GM12878 (cell line): ENCODE measurements around the gene CDK17. TPM values are rescaled to one million over a fixed set of nuclear protein-coding genes. Genes with fewer than 3 reads are reported as not detected.

Experiments
- ATAC-seq: fragments of 200-7000 bp; cut with Tn5 transposase; 3 replicates; pipeline ENCODE4 v1.9.1; 2020; ENCODE audit warnings: mild to moderate bottlenecking, moderate library complexity
- BruUV-seq: library from RNA; stranded (reverse); fragments of 400-500 nt; replicated peaks from 2 replicates; lab custom pipeline; 2021; lab: Mats Ljungman, UMichigan
- CTCF ChIA-PET: fragments of 300-600 bp; sonication (Branson Sonifier 250); formaldehyde crosslinking; extraction: SDS; loops from one replicate; lab custom pipeline; 2021; ENCODE audit warnings: inconsistent platforms; lab: Yijun Ruan, JAX
- POLR2A ChIA-PET: fragments of 350-600 bp; formaldehyde crosslinking; extraction: SDS; loops from one replicate; lab custom pipeline; 2021; ENCODE audit warnings: inconsistent platforms; lab: Charles Lee
- RAD21 ChIA-PET: fragments of 300-600 bp; sonication (Branson Sonifier 250); formaldehyde crosslinking; loops from one replicate; lab custom pipeline; 2023; ENCODE audit warnings: antibody characterized with exemption; ENCODE audit not compliant: unreplicated experiment; lab: Charles Lee
- SMC1A ChIA-PET: fragments of 300-600 bp; sonication (Branson Sonifier 250); formaldehyde crosslinking; loops from one replicate; lab custom pipeline; 2023; ENCODE audit not compliant: unreplicated experiment, uncharacterized antibody; lab: Charles Lee
- DNase-seq: peaks from one replicate; pipeline ENCODE4 v3.0.0-alpha.2; 2011; ENCODE audit warnings: low read depth, low spot score
- FAIRE-seq: peaks from 3 replicates; lab custom pipeline; 2011; peaks lifted over from hg19 to GRCh38; lab: Jason Lieb, UNC
- H2AFZ ChIP-seq: 2 replicates; pipeline ENCODE4 v1.6.0; 2011; ENCODE audit warnings: low read depth, low read length, control low read depth; ENCODE audit not compliant: control insufficient read depth
- H3K27ac ChIP-seq: 2 replicates; pipeline ENCODE4 v1.5.1; 2011; ENCODE audit warnings: control low read depth; ENCODE audit not compliant: control insufficient read depth, insufficient read depth
- H3K27me3 ChIP-seq, 2 experiments: replicated peaks in 1 of 2; 2 replicates each; pipeline versions ENCODE4 v1.6.0 to v1.6.1; 2011; ENCODE audit warnings: low read length in 1 of 2; ENCODE audit not compliant: control insufficient read depth in 2 of 2, insufficient read depth in 2 of 2
- H3K36me3 ChIP-seq, 2 experiments: 2 replicates each; pipeline ENCODE4 v1.5.1; 2011; ENCODE audit warnings: low read length in 1 of 2; ENCODE audit not compliant: control insufficient read depth in 2 of 2, insufficient read depth in 2 of 2
- H3K4me1 ChIP-seq: 2 replicates; pipeline ENCODE4 v1.6.1; 2011; ENCODE audit warnings: mild to moderate bottlenecking, low read length, moderate library complexity, mixed read lengths; ENCODE audit not compliant: control insufficient read depth, insufficient read depth
- H3K4me2 ChIP-seq: 2 replicates; pipeline ENCODE4 v1.6.0; 2011; ENCODE audit warnings: control low read depth; ENCODE audit not compliant: control insufficient read depth, insufficient read depth
- H3K4me3 ChIP-seq: fragments of 200-600 bp; sonication (generic); 2 replicates; pipeline ENCODE4 v1.5.1; 2016
- H3K79me2 ChIP-seq: 2 replicates; pipeline ENCODE4 v1.6.0; 2011; ENCODE audit warnings: low read length; ENCODE audit not compliant: control insufficient read depth, insufficient read depth
- H3K9ac ChIP-seq: 2 replicates; pipeline ENCODE4 v1.8.0; 2011; ENCODE audit warnings: low read length, control low read depth, mixed read lengths; ENCODE audit not compliant: control insufficient read depth, insufficient read depth
- H3K9me3 ChIP-seq: replicated peaks from 3 replicates; pipeline ENCODE4 v1.5.1; 2011; ENCODE audit warnings: mild to moderate bottlenecking, low read length; ENCODE audit not compliant: control insufficient read depth, insufficient read depth
- H4K20me1 ChIP-seq: 2 replicates; pipeline ENCODE4 v1.6.0; 2011; ENCODE audit not compliant: control insufficient read depth, insufficient read depth
- E2F8 ChIP-seq: fragments of 450-650 bp; IDR thresholded peaks from 2 replicates; pipeline ENCODE4 v1.6.1; 2018; ENCODE audit warnings: mild to moderate bottlenecking, low read depth, moderate library complexity; ENCODE audit not compliant: partially characterized antibody
- GABPA ChIP-seq: IDR thresholded peaks from 2 replicates; pipeline ENCODE4 v1.6.1; 2014; ENCODE audit warnings: antibody characterized with exemption, low read depth, mild to moderate bottlenecking, inconsistent platforms
- IRF4 ChIP-seq: IDR thresholded peaks from 2 replicates; pipeline ENCODE4 v1.6.1; 2011; ENCODE audit warnings: low read depth, low read length
- SRF ChIP-seq, 2 experiments: IDR thresholded peaks; 2 replicates each; pipeline ENCODE4 v1.6.1; 2011; ENCODE audit warnings: low read depth in 2 of 2, low read length in 2 of 2, mild to moderate bottlenecking in 1 of 2, moderate library complexity in 1 of 2
- ZBTB4 ChIP-seq: fragments of 450-650 bp; formaldehyde crosslinking; IDR thresholded peaks from 2 replicates; pipeline ENCODE4 v1.4.0; 2022; ENCODE audit warnings: mild to moderate bottlenecking, moderate library complexity
- WGBS: methylation state at CpG from one replicate; pipeline ENCODE4 v1.1.6; 2016; ENCODE audit warnings: low lambda C conversion rate; ENCODE audit not compliant: insufficient replicate concordance, insufficient coverage; ENCODE audit errors: missing lambda C conversion rate; 5-methylcytosine and 5-hydroxymethylcytosine counted together
- in situ Hi-C: fragments of 300-500 bp; cut with MboI; formaldehyde crosslinking; loops from 9 replicates; pipeline ENCODE4 v1.14.3; 2018; ENCODE audit warnings: mixed read lengths
- intact Hi-C: fragments of 100-400 bp; cut with micrococcal nuclease; formaldehyde crosslinking; loops from one replicate; pipeline ENCODE4 v1.14.2; 2022; ENCODE audit not compliant: unreplicated experiment
- polyA plus RNA-seq, 11 experiments: library from polyadenylated mRNA; depleted of rRNA in 4 of 11; unstranded in 6 of 11; stranded (reverse) in 5 of 11; fragments of >200 nt; fragmentation: Nextera tagmentation in 4 of 11; fragmentation: Illumina TruSeq in 1 of 11; extraction: Ambion mirVana in 4 of 11; extraction: Trizol in 1 of 11; gene quantifications; 1 replicate in 1 of 11; 2 replicates in 10 of 11; pipeline versions ENCODE4 v1.2.1 to v1.2.3, GENCODE V29; 2011 to 2016; ENCODE audit warnings: inconsistent platforms in 2 of 11, missing spikeins in 2 of 11, low read depth in 1 of 11
- total RNA-seq, 4 experiments: library from RNA; depleted of rRNA in 3 of 4; stranded (reverse); fragments of >200 nt in 3 of 4; fragmentation: Illumina TruSeq in 1 of 4; extraction: Trizol in 1 of 4; gene quantifications; 2 replicates each; pipeline versions ENCODE4 v1.2.1 to v1.2.3, GENCODE V29; 2013 to 2021

Gene CDK17
- total and polyA plus RNA-seq, 10 of the 15 experiments (the other 5 are each of a cell fraction or from before 2014, with no cell fraction given) = 5.6 to 45.6 (median 18.3) TPM

- H3K4me2 ChIP-seq = no peak overlapping the region
- H3K9me3 ChIP-seq = no peaks in the 10 kb centered on the region
- H3K9ac ChIP-seq = no peak overlapping the region
- in situ Hi-C loops (no loop called here), intact Hi-C loops (no loop called here)
- no peaks in the 10 kb centered on the region for H3K79me2 ChIP-seq
- no peak for TF ChIP-seq IRF4
- no peak for TF ChIP-seq E2F8
- no peak for TF ChIP-seq ZBTB4
- TF ChIP-seq GABPA = no peak
- no peak for TF ChIP-seq SRF (IDR thresholded peaks at IDR 0.05; ENCODE audit: low read depth in 2 of 2, low read length in 2 of 2)
- RAD21 ChIA-PET = no interaction called here
- no peak overlapping the region for H2AFZ ChIP-seq
- CTCF ChIA-PET = interaction anchor here (0.9 to 1.4 kb wide), 2 partner anchors 23 to 160 kb away, joined by 3 to 5 read pairs; no protein-coding TSS in a partner anchor
- peaks cover 0 to 2% of the 10 kb centered on the region in 2 experiments; a peak in 2 of 4 replicates for H3K36me3 ChIP-seq
- ATAC-seq (peak; percentile 16; the same call in 1 of the 3 replicates), FAIRE-seq (no peak), DNase-seq (no peak)
- no peaks in the 10 kb centered on the region for H4K20me1 ChIP-seq
- no TSS peak for BruUV-seq
- H3K27ac ChIP-seq = no peak overlapping the region
- SMC1A ChIA-PET = no interaction called here
- no peaks in the 10 kb centered on the region for H3K27me3 ChIP-seq
- POLR2A ChIA-PET = interaction anchor here (0.6 kb wide), 1 partner anchor 36 kb away, joined by 3 read pairs; no protein-coding TSS in a partner anchor
- H3K4me3 ChIP-seq = no peak overlapping the region
- 7% methylated on average over 9 of the region's 9 CpGs for WGBS
- H3K4me1 ChIP-seq = no peaks in the 10 kb centered on the region
Observed at GRCh38 chr12:96237465-96238077, 162.7 kb downstream of the CDK17 start.
